Activated CD8-positive, alpha-beta memory T cell treated with anti-CD3 and anti-CD28 coated beads, Interleukin-2, amount 50 U/mL, for 24 hours (primary cell): ENCODE measurements around the gene CNTFR.
"Not testable (repeated sequence)": the region's sequence is repeated elsewhere in the genome, so short reads cannot be mapped to it uniquely, and the experiment has no call there.

Source experiments
- DNase-seq: peaks from one replicate; pipeline ENCODE4 v3.0.0-alpha.2; 2020; ENCODE audit errors: extremely low read depth

Gene CNTFR, protein sequence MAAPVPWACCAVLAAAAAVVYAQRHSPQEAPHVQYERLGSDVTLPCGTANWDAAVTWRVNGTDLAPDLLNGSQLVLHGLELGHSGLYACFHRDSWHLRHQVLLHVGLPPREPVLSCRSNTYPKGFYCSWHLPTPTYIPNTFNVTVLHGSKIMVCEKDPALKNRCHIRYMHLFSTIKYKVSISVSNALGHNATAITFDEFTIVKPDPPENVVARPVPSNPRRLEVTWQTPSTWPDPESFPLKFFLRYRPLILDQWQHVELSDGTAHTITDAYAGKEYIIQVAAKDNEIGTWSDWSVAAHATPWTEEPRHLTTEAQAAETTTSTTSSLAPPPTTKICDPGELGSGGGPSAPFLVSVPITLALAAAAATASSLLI

GRCh38 chr9:34589636-34590380 lies at the start of gene CNTFR:
Gene CNTFR (minus strand): TSS chr9:34589724. CDS start chr9:34568981, 20,743 bp downstream.
- DNase-seq: no peak

GRCh38 chr9:34639322-34639721 lies 49.8 kb upstream of the CNTFR start:
- not testable (repeated sequence) for DNase-seq

- DNase-seq: no peak
Measured at GRCh38 chr9:34638138-34638445, 48.6 kb upstream of the CNTFR start.

GRCh38 chr9:34637356-34638137 lies 48.0 kb upstream of the CNTFR start, which contains the start of gene SIGMAR1:
Gene SIGMAR1 (minus strand): TSS chr9:34637787. CDS start chr9:34637697, 90 bp downstream.
- peak; percentile 81 for DNase-seq

DNA sequence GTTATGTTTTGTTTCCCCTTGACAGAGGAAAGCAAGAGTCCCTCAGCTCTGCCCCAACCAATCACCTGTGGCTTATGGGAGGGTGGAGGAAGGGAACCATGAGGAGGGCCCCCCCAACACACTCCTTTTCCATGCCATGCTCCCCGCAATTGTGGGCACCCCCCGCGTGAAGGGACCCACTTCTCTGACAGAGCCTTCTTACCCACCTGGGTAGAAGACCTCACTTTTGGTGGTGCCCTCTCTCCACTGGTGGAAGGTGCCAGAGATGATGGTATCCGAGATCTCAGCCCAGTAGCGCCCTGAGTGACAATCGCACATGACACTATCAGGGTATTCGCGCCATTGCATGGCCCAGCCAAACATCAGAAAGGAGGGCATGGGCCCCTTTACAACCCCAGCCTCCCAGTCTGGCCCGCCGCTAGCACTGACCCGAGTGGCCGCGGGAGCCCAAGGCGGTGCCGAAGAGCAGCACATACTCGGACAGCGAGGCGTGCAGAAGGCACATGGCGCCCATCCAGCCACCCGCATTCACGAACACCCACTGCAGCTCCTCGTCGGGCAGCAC lies 47.3 kb upstream of the CNTFR start:
- DNase-seq: no peak

DNA sequence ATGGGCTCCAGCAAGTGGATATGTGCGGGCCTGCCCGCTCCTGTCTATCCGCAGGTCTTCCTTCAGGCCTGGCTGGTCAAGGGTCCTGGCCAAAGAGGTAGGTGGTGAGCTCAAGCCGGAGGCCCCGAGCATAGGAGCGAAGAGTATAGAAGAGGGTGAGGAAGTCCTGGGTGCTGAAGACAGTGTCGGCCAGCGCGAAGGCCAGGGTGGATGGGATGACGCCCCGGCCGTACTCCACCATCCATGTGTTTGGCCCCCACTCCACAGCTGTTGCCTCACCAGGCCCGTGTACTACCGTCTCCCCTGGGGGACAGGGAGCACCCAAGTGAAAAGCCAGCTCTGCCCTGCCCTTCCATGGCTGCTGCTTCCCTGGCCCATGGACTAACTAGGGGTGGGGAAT lies 46.0 kb upstream of the CNTFR start:
- DNase-seq: no peak

- DNase-seq: no peak
Measured at GRCh38 chr9:34634551-34635248, 45.2 kb upstream of the CNTFR start.

GRCh38 chr9:34633851-34634550 lies 44.5 kb upstream of the CNTFR start:
- DNase-seq: no peak

DNA sequence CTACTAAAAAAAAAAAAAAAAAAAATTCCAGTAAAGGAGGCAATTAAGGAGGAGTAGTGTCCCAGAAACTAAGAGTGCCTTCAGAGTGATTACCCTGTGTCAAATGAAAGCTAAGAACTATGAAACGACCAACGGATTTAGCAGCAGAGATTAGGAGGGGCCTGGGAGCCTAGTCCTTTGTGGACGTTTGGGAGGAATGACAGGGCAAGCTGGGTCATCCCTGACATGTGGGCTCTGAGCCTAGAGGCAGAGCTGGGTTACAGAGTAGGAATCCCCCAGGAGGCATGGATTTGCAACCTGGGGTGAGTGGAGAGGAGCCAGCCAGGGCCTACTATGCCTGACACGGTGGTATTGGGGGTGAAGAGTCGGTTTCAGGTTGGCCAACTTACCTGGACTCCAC lies 43.6 kb upstream of the CNTFR start:
- no peak for DNase-seq

GRCh38 chr9:34630402-34631154 lies 41.1 kb upstream of the CNTFR start:
- no peak for DNase-seq

GRCh38 chr9:34629491-34629808 lies 39.9 kb upstream of the CNTFR start:
- no peak for DNase-seq

DNA sequence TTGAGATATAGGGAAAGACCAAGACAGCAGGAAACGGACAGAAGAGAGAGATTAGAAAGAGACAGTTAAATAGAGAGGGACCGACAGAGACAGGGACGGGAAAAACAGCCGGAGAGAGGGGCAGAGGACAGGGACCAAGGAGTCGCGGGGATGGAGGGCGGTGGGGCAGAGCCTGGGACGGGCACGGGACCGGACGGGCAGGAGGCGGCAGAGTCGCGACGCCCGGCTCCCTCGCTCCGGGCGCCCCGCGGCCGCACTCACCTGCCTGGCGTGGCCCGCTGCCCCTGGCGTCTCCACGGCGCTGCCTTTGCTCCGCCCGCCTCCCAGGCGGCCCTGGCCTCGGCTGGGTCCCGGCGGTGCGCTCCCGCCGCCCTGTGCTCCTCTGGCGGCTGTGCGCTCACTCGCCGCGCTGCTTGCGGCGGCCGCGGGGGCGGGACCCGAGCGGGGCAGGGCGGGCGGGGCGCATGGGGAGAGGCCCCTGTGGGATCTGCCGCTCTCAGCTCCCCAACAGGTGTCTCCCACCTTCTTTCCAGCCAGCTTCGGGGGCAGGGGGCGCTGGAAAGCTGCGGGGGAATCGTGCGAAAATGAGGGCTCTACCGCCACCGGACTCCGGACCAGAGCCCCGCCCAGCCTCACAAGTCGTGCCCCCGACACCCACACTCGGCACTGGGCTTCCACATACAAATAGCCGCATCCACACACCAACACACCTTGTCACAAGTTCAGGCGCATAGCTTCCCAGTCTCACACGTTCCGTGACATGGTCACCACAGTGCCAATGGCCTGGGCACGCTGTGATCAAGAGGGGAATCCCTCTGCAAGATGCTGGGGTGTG lies 39.3 kb upstream of the CNTFR start, which contains the start of gene ARID3C:
ARID3C (minus strand) TSS at position 411 of the 835 bp plus-strand sequence. CDS start 1,052 bp downstream, outside the sequence.
- no peak for DNase-seq

- no peak for DNase-seq
Measured at GRCh38 chr9:34627716-34628655, 38.5 kb upstream of the CNTFR start.

GRCh38 chr9:34625186-34625486 lies 35.6 kb upstream of the CNTFR start:
- DNase-seq: no peak

DNA sequence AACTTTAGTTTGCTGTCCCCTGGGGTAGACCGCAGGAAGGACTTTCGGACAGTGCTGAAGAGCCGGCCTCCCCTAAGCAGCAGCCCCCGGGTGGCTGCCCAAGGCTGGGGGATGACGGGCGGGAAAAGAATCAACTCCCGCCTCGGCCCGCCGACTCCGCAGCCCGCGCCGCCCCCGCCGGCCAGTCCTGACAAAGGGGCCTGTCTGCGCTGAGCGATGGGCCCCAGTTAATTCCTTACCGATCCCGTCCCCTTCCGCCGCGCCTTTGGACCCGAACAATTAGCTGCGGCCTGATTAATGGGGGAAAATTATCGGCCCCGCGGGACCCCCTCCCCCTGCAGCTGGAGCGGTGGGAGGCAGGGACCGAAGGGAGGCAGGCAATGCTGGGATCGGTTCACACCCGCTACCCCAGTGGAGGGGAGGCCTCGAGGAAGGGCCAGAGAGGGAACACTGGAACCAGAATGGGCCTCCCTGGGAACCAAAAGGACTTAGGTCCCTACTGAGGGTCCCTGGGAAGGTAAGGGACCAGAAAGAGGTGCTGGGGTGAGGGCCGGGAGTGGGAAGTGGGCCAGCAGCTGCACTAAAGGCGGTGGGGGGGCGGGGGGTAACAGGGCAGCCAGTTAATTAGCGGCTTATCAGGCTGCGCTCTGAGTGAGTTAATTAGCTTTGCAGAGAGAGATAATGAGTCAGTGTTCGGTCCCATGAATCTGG lies 35.1 kb upstream of the CNTFR start:
- no peak for DNase-seq

DNA sequence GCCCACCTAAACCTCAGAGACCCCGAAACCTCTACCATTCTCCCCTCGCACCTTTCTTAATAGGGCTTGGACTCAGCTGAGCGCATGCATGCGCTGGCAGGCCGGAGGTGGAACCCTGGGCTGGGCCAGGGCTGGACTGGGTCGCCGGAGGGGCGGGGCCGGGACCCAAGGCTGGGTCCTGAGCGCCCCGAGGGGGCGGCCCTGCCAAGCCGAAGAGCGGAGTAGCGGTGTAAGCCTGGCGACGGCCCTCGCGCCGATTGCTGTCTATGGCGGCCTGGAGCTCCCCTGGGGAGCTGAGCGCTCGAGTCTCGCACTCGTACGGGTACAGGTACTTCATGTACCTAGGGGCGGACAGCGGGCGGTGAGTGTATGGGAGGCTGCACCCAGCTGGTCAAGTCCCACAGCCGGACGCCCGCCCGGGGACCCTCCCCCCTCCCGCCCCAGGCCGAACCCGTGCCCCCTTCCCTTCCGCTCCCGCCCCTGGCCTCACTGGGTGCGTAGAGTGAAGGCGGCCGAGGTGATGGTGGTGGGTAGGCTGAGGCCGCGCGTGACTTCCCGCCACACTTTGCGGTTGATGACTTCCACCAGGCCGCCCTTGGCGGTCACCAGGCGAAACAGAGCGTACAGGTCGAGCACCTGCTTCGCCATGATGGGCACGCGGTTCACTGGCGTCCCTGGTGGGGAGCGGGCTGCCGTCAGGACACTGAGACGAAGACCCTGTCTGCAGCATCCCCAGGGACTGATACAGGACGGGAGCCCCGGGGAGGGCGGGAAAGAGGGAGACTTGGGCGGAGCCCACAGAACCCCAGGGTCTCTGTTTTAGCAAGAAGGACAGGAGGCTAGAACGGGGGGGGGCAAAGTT lies 34.1 kb upstream of the CNTFR start:
- DNase-seq: no peak
